ENCODE results near the gene TMEM229B. TPM values are rescaled to one million over a fixed set of nuclear protein-coding genes. Genes with fewer than 3 reads are reported as not detected.

The TMEM229B gene
- total RNA-seq, 3 donors from 2014 or later (not counting 1 experiment from before 2014, with no cell fraction given), result 28.3 to 51.3 (median 49.9) TPM

DNA sequence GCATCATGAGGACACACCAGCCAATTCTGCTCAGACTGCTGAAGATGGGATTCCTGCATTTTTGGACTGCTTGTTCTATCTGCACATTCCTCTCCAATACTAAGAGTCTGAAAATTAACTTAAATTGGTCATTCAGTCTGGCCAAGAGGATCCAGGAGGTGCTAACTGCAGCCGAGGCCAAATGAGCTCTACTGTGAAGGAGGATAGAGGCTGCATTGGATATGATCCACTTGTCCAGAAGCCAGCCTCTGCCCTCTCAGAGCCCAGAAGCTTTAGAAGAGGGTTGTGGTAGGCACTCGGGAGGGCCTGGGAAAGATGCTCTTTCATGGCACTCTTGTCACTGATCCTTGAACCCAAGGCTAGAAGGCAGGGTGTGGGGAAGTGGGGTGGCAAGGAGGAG, 39.4 kb downstream of the TMEM229B start:
- Mint-ChIP-seq H3K36me3 (no peaks in the 10 kb centered on the region), H3K4me1 (peaks cover 0 to 9% of the 10 kb centered on the region in 2 donors), H3K27ac (no peak overlapping the region), H3K4me3 (no peak overlapping the region), H3K9me3 (no peaks in the 10 kb centered on the region), H3K27me3 (ENCODE audit: low read depth in 2 of 2) (peaks cover 0 to 4% of the 10 kb centered on the region in 2 donors)
- H3K4me1 ChIP-seq (ENCODE audit: control insufficient read depth, insufficient read depth, low read length), result no peaks in the 10 kb centered on the region
- no peaks in the 10 kb centered on the region for H3K27me3 ChIP-seq (ENCODE audit: control insufficient read depth, insufficient read depth, low read length)
- no peak overlapping the region for H3K4me3 ChIP-seq (ENCODE audit: low read length)
- DNase-seq (no peak), ATAC-seq (no peak)
- TF ChIP-seq, protein P1, sequence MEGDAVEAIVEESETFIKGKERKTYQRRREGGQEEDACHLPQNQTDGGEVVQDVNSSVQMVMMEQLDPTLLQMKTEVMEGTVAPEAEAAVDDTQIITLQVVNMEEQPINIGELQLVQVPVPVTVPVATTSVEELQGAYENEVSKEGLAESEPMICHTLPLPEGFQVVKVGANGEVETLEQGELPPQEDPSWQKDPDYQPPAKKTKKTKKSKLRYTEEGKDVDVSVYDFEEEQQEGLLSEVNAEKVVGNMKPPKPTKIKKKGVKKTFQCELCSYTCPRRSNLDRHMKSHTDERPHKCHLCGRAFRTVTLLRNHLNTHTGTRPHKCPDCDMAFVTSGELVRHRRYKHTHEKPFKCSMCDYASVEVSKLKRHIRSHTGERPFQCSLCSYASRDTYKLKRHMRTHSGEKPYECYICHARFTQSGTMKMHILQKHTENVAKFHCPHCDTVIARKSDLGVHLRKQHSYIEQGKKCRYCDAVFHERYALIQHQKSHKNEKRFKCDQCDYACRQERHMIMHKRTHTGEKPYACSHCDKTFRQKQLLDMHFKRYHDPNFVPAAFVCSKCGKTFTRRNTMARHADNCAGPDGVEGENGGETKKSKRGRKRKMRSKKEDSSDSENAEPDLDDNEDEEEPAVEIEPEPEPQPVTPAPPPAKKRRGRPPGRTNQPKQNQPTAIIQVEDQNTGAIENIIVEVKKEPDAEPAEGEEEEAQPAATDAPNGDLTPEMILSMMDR (IDR thresholded peaks at IDR 0.05), result no peak
- no peaks in the 10 kb centered on the region for H3K9me3 ChIP-seq (ENCODE audit: control insufficient read depth, insufficient read depth, low read length)
- 98% methylated on average over 2 of the region's 2 CpGs for WGBS (ENCODE audit: insufficient coverage)
- no peak overlapping the region for H3K27ac ChIP-seq (ENCODE audit: low read length)
- intact Hi-C loops (cut with micrococcal nuclease), result no loop called here
- no peaks in the 10 kb centered on the region for H3K36me3 ChIP-seq (ENCODE audit: control insufficient read depth, insufficient read depth, low read length)

DNA sequence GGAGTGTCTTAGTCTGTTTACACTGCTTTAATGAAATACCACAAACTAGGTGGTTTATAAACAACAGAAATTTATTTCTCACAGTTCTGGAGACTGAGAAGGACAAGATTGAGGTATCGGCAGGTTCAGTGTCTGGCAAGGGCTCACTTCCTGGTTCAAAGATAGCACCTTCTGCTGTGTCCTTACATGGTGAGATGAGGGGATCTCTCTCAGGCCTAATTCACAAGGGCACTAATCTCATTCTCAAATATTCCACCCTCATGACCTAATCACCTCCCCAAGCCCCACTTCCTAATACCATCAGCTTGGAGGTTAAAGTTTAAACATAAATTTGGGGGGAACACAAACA, 41.5 kb downstream of the TMEM229B start:
- Histone ChIP-seq H3K4me3 (ENCODE audit: low read length) (no peak overlapping the region), H3K27me3 (ENCODE audit: control insufficient read depth, insufficient read depth, low read length) (no peaks in the 10 kb centered on the region), H3K27ac (ENCODE audit: low read length) (no peak overlapping the region), H3K9me3 (ENCODE audit: control insufficient read depth, insufficient read depth, low read length) (no peaks in the 10 kb centered on the region), H3K36me3 (ENCODE audit: control insufficient read depth, insufficient read depth, low read length) (no peaks in the 10 kb centered on the region), H3K4me1 (ENCODE audit: control insufficient read depth, insufficient read depth, low read length) (no peaks in the 10 kb centered on the region)
- Mint-ChIP-seq H3K27ac (no peak overlapping the region), H3K27me3 (ENCODE audit: low read depth in 2 of 2) (peaks cover 7 to 11% of the 10 kb centered on the region in 2 donors), H3K36me3 (no peaks in the 10 kb centered on the region), H3K4me1 (peaks cover 0 to 9% of the 10 kb centered on the region in 2 donors), H3K4me3 (no peak overlapping the region), H3K9me3 (no peaks in the 10 kb centered on the region)
- DNase-seq (no peak), ATAC-seq (peak in 1 of 3 donors; percentile 58)
- TF ChIP-seq, protein P1 (IDR thresholded peaks at IDR 0.05), result no peak
- WGBS (ENCODE audit: insufficient coverage), result 71% methylated on average over 1 of the region's 1 CpG
- intact Hi-C loops (cut with micrococcal nuclease), result no loop called here

DNA sequence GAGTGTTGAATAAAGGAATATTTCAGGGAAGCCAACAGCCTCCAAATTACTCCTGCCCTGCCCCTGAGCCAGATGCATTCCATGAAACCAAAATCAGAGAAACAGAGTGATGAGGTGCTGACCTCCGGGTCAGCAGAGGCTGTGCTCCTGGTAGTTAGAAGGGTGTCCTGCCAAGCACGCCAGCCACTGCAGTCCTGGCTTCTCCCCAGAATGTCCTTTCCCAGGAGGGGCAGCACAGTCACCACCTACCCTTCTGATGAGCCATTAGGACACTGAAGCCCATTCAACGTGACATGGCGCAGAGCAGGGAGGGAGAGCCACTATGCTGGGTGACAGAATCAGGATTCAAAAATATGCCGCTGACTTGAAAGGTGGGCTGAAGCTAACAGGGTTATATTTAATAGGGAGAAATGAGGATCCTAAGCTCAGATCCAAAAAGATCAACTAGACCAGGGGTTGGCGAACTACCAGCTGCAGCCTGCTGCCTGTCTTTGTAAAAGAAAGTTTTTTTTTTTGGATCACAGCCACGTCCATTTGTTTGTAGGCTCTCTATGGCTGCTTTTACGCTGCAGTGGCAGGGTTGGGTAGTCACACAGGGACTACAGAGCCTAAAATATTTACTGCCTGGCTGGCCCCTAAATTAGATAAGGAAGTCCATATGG, 42.0 kb downstream of the TMEM229B start:
- Histone ChIP-seq H3K36me3 (ENCODE audit: control insufficient read depth, insufficient read depth, low read length) (no peaks in the 10 kb centered on the region), H3K4me1 (ENCODE audit: control insufficient read depth, insufficient read depth, low read length) (no peaks in the 10 kb centered on the region), H3K27ac (ENCODE audit: low read length) (no peak overlapping the region), H3K27me3 (ENCODE audit: control insufficient read depth, insufficient read depth, low read length) (no peaks in the 10 kb centered on the region), H3K4me3 (ENCODE audit: low read length) (no peak overlapping the region), H3K9me3 (ENCODE audit: control insufficient read depth, insufficient read depth, low read length) (no peaks in the 10 kb centered on the region)
- TF ChIP-seq, protein P1 (IDR thresholded peaks at IDR 0.05), result no peak
- 84% methylated on average over 8 of the region's 8 CpGs for WGBS (ENCODE audit: insufficient coverage)
- ATAC-seq (no peak), DNase-seq (no peak)
- no peak overlapping the region for H3K4me3 Mint-ChIP-seq
- H3K4me1 Mint-ChIP-seq, result peaks cover 0 to 9% of the 10 kb centered on the region in 2 donors
- no peaks in the 10 kb centered on the region for H3K9me3 Mint-ChIP-seq
- H3K27ac Mint-ChIP-seq, result no peak overlapping the region
- H3K27me3 Mint-ChIP-seq (ENCODE audit: low read depth in 2 of 2), result peaks cover 7 to 11% of the 10 kb centered on the region in 2 donors
- no peaks in the 10 kb centered on the region for H3K36me3 Mint-ChIP-seq
- intact Hi-C loops (cut with micrococcal nuclease), result no loop called here

DNA sequence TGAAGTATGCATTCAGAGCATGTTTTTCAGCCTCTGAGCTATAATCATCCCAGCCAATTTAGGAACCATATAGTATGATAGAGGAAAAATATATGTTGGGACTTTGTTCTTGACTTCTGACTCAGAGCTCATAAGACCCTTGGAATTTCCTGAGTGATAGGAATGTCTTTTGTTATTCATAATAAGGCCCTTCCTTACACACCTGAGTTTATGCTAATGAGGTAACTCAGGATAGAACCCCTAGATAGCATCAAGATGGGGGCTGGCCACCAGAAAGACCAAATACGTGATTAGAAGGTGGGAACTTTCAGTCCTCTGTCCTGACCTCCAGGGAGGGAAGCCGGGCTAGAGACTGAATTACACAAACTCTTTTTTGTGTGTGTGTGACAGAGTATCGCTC, 44.1 kb downstream of the TMEM229B start:
- Histone ChIP-seq H3K9me3 (ENCODE audit: control insufficient read depth, insufficient read depth, low read length) (no peaks in the 10 kb centered on the region), H3K4me1 (ENCODE audit: control insufficient read depth, insufficient read depth, low read length) (no peaks in the 10 kb centered on the region), H3K36me3 (ENCODE audit: control insufficient read depth, insufficient read depth, low read length) (no peaks in the 10 kb centered on the region), H3K4me3 (ENCODE audit: low read length) (no peak overlapping the region), H3K27ac (ENCODE audit: low read length) (no peak overlapping the region), H3K27me3 (ENCODE audit: control insufficient read depth, insufficient read depth, low read length) (no peaks in the 10 kb centered on the region)
- H3K9me3 Mint-ChIP-seq, result no peaks in the 10 kb centered on the region
- no peaks in the 10 kb centered on the region for H3K36me3 Mint-ChIP-seq
- no peak for DNase-seq
- H3K4me3 Mint-ChIP-seq, result no peak overlapping the region
- no peak overlapping the region for H3K27ac Mint-ChIP-seq
- H3K4me1 Mint-ChIP-seq, result peaks cover 0 to 9% of the 10 kb centered on the region in 2 donors
- intact Hi-C loops (cut with micrococcal nuclease), result no loop called here
- peaks cover 7 to 11% of the 10 kb centered on the region in 2 donors for H3K27me3 Mint-ChIP-seq (ENCODE audit: low read depth in 2 of 2)
- no peak for ATAC-seq
- WGBS (ENCODE audit: insufficient coverage), result 93% methylated on average over 3 of the region's 3 CpGs
- TF ChIP-seq, protein P1 (IDR thresholded peaks at IDR 0.05), result no peak

Data from natural killer cell (primary cell).